HG03378 (cell line): ENCODE measurements around the gene LMF1.
"Not testable (repeated sequence)": the region's sequence is repeated elsewhere in the genome, so short reads cannot be mapped to it uniquely, and the experiment has no call there.

ENCODE experiments used
- ATAC-seq: cut with Tn5 transposase; IDR thresholded peaks from one replicate; pipeline ENCODE4 v1.9.1; 2021; ENCODE audit warnings: mild to moderate bottlenecking, moderate library complexity; ENCODE audit not compliant: unreplicated experiment

LMF1 gene

GRCh38 chr16:839643-840408 is 131.0 kb downstream of the LMF1 start:
- ATAC-seq = no peak

GRCh38 chr16:838741-839140 is 132.0 kb downstream of the LMF1 start:
- ATAC-seq = no peak

GRCh38 chr16:836822-837221 is 134.0 kb downstream of the LMF1 start:
- not testable (repeated sequence) for ATAC-seq

GRCh38 chr16:836221-836620 is 134.6 kb downstream of the LMF1 start:
- ATAC-seq = no peak

GRCh38 chr16:835373-835772 is 135.4 kb downstream of the LMF1 start:
- no peak for ATAC-seq

GRCh38 chr16:833411-833810 is 137.4 kb downstream of the LMF1 start:
- no peak for ATAC-seq

- ATAC-seq = no peak
Measured at GRCh38 chr16:832652-833336, 138.0 kb downstream of the LMF1 start.

- ATAC-seq = no peak
Measured at GRCh38 chr16:831571-832413, 139.0 kb downstream of the LMF1 start.

GRCh38 chr16:830871-831570 is 139.8 kb downstream of the LMF1 start:
- no peak for ATAC-seq

GRCh38 chr16:830107-830870 is 140.5 kb downstream of the LMF1 start:
- no peak for ATAC-seq

GRCh38 chr16:828891-829290 is 141.9 kb downstream of the LMF1 start:
- ATAC-seq = no peak

GRCh38 chr16:827513-827912 is 143.3 kb downstream of the LMF1 start:
- ATAC-seq = no peak

GRCh38 chr16:825341-826061 is 145.3 kb downstream of the LMF1 start:
- no peak for ATAC-seq

- ATAC-seq = no peak
Measured at GRCh38 chr16:824601-825000, 146.2 kb downstream of the LMF1 start.

GRCh38 chr16:824194-824593 is 146.6 kb downstream of the LMF1 start:
- ATAC-seq = no peak

GRCh38 chr16:822909-823297 is 147.9 kb downstream of the LMF1 start:
- no peak for ATAC-seq

GRCh38 chr16:822174-822908 is 148.4 kb downstream of the LMF1 start:
- ATAC-seq = no peak

- no peak for ATAC-seq
Measured at GRCh38 chr16:821751-822150, 149.0 kb downstream of the LMF1 start.

GRCh38 chr16:820748-821147 is 150.0 kb downstream of the LMF1 start:
- ATAC-seq = no peak
